Activated T-cell treated with anti-CD3 and anti-CD28 coated beads, Interleukin-2, amount 50 U/mL, for 48 hours (primary cell): Measurements from ENCODE around the gene IWS1.

Source experiments
- DNase-seq, 2 experiments: peaks; one replicate each; pipeline ENCODE4 v3.0.0-alpha.2; 2020

The IWS1 gene

DNA sequence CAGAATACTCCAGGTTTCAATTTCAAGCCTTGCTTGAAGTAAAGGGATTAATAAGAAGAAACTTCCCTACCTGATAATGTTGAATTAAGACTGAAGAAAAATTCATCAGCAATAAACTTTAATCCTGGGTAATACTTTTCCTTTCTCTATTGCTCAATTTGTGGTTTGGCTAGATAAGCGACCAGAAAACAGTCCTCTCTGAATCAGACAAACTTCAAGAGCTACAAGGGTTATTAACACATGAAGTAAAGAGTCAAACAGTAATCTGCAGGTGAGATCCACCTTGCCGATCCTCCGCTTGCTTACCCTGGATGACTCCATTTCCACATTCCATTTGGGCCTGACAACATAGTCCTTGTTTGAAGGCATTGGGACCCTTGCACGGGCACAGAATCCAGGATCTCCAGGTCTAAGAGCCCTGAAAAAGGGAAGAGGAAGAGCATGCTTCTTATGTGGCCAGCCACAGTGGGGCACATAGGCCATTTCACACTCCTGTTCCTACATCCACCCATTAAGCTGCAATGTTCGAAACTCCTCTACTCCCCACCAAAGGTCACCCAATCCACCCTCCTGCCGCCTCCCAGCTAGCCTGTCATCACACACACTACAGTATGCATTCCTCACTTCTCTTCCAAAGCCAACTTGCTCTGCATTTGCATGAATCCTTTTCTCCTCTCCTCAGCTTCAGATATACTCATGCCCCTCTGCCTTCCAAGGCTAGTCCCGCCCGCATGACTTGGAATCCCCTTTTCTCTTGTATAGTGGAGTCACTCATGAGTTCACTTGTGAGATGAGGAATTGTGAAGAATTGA is 39.8 kb downstream of the IWS1 start:
- DNase-seq, result no peak

DNA sequence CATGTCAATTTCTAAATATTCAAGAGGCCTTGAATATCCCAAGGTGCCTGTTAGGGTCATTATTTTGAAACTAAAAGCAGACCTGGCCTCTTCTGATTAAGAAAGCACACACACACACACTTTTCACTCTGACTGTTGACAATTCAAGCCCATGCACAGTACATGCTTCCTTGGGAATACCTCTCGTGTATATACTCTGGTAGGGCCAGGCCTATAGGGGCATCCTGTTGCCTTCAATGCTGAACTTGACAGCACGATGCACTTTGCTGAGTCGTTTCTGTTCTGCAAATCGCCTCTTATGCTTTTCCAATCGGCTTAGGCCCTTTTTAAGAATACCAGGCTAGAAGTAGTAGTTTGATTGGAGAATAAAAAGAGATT is 40.6 kb downstream of the IWS1 start:
- no peak for DNase-seq

DNA sequence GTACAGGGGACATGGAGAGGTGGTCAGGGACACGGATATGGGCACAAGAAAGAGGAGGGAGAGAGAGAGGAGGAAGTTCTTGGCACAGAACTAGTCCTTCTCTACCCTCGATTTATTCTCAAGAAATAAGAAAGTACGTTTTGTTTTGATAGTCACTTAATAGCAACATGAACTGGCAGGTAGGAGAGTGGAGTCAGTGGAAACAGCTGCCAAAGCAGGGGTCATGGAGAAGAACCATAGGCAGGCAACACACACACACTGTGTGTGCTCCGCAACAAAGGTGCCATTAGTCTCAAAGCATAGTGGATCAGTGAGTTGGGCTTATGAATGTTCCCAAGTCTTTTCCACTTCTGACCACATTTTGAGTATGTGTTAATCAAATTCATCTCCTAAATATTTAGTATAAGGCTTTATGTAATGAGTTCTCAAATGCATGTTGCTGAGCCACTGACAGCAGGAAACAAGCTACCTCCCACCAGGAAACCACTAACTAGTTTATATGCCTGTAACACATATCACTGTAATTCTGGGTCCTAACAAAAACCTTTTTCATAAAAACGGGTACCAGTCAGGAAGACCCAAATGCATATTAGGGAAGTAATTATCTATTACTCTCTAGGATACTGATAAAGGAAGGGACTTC is 41.1 kb downstream of the IWS1 start:
- DNase-seq, result no peak

DNA sequence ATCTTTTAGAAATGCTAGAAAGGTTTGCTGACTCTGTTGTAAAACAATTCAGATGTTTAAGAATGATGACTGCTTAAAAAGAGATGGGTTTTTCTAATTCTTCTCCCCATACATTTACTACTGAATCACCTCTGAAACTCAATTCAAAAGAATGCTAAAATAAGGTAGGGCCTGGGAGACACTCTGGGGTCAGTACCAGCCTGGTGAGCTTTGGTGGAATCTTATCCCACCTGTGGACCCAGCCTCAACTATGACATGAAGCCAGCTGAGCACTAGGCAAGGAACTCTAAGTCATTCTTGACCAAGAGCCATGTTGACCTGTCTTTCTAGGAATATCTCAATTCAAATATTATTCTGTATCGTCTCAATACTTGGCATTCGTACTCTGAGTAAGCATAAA is 44.3 kb downstream of the IWS1 start:
- DNase-seq, result no peak

DNA sequence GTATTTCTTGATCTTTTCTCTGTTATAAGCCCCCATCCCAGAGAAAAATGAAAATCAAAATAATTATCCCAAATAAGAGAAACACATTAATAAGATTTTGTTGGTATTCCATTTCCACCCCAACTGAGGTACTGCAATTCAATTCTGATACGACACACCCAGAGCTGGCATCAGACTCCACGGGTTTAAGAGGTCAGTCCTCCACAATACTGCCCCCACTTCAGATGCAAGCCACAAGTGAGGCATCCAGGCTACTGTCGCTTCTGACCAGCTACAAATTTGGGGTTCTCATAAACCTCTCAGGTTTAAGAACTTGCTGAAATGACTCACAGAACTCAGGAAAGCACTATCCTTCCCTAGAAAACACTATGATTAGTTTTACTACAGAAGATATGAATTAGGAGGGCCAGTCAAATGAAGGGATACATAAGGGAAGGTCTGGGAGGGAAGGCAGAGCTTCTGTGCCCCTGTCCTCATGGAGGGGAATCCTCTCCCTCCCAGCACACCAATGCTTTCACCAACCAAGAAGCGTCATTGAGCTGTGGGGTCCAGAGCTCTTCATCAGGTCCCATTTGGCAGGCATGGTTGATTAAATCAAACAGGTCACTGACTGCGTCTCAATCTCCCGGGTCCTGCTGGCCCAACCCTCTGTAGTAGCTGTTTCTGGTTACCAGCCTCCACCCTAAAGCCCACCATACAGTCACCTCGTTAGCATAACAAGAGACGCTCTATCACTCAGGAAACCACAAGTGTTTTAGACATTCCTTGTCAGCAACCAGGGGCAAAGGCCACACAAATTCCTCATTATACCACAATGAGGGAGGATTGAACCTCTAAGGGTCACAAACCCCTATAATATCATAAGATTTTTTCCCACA is 46.2 kb downstream of the IWS1 start:
- no peak for DNase-seq

DNA sequence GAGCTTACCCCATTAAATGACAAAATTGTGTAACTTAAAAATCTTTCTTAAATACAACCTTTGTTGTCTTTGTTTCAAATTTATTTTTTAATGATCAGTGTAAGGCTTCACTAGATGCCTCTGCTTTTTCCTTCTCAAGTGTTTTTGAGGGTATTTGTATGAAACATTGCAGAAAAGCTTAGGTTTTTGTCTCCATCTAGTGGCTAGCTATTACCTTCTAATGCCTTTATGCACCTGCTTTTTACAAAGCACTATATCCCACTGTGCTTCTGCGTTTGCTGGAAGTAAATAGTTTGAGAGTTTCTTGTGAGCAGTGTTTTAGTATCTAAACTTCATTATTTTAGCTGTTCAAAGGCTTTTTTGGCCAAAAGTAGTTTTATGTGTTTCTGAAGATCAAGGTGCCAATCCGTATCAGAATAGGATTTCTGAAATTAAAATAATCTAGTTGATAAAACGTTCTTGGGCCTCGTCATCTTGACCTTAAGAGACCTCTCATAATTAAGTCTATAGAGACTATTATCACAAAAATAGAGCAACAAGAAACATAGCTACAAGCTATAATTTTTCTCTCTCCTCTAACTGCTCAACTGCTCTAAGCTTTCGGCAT is 47.0 kb downstream of the IWS1 start:
- no peak for DNase-seq

DNA sequence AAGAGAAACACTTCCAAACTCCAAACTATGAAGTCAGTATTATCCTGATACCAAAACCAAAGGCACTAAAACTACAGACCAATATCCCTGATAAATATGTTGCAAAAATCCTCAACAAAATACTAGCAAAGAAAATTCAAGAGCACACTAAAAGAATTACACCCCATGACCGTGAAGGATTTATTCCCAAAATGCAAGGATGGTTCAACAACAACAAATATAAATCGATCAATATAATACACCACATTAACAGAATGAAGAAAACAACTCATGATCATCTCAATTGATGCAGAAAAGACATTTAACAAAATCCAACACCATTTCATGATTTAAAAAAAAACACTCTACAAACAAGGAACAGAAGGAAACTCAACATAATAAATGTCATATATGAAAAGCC is 50.5 kb downstream of the IWS1 start:
- DNase-seq, result no peak

DNA sequence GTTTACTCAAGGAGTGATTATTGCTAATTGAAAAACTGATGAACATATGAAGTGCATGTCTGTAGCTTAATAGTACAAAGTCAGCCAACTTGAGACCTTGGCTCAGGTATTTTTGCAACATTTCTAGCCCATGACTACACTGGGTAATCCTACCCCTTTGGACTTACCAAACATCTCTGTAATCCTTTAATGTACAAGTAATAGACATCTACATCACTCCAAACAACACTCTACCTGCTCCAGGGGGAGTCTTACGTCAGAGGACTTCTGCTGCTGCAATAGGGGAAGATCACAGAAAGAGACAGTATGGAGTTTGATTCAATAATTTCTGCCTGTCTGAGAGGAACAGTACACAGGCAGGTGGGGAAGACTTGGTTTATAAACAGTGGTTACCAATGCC is 54.0 kb downstream of the IWS1 start:
- no peak for DNase-seq

DNA sequence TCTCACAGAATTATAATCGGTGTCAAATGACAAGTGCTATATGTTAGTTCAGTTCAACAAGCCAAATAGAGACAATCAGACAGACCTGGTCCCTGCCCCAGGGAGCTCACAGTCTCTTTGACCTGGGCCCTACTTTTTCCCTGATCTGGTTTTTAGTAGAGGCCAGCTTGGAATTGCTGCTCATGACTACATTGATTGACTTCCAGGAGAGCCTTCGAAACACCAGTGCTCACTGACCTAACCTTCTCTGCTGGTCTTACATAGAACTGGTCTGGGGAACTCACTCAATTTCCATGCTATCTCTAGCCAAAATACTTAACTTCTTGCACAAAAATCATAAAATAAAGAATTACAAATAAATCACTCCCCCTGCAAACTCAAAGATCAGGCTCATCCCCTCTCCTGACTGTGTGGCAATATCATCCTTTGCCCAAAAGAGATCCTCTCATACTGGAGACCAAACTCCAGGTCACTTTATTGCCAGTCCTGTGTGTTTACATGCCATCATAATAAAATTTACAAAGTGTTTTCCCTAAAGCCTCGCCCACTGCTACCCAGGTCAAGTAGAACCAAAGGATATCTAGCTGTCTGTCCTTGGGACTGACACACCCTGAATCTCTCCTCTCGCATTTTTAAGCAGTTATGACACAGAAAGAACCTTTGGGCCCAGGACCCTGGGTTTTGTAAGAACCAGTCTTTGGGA is 54.9 kb downstream of the IWS1 start:
- DNase-seq, result no peak

DNA sequence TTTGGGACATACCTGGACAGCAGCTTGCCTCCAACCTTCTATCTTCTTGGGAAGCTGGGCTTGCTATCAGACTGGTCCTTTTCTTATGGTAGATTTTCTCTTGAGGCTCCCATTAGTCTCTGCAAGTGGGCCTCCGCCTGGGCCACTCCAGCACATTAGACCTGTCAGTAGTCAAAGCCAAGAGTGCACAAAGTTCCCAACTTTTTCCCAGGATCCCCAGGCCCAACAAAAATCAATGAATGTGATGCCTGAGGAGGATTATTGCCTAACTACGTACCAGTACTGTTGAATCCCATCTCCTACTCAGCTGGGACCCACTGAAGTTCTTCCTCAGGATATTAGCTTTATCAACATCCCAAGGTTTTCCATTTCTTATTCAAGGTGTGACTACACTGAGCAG is 56.3 kb downstream of the IWS1 start:
- no peak for DNase-seq

DNA sequence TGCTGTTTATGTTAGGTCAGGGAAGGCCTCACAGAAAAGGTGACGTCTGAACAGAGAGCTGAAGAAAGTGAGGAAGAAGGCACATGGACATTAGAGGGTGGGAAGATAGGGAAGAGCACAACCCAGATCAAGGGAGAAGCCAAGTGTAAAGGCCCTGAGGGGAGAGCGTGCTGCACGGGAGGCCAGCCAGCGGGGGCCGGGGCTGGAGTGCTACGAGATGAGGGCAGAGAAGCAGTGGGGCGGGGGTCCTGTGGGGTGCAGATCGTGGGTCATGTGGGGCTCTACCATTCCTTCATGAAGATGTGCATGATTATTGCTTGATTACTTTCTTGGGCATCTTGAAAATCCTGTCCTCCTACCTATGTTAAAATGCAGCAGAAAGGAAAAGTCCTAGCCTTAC is 57.2 kb downstream of the IWS1 start:
- no peak for DNase-seq

DNA sequence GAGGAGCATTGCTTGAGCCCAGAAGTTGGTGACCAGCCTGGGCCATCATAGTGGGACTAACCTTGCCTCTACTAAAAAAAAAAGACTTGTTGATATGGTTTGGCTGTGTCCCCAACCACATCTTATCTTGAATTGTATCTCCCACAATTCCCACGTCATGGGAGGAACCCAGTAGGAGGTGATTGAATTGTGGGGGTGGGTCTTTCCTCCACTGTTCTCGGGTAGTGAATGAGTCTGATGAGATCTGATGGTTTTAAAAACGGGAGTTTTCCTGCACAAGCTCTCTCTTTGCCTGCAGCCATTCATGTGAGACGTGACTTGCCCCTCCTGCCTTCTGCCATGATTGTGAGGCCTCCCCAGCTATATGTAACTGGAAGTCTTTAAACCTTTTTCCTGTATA is 61.0 kb downstream of the IWS1 start:
- no peak for DNase-seq

DNA sequence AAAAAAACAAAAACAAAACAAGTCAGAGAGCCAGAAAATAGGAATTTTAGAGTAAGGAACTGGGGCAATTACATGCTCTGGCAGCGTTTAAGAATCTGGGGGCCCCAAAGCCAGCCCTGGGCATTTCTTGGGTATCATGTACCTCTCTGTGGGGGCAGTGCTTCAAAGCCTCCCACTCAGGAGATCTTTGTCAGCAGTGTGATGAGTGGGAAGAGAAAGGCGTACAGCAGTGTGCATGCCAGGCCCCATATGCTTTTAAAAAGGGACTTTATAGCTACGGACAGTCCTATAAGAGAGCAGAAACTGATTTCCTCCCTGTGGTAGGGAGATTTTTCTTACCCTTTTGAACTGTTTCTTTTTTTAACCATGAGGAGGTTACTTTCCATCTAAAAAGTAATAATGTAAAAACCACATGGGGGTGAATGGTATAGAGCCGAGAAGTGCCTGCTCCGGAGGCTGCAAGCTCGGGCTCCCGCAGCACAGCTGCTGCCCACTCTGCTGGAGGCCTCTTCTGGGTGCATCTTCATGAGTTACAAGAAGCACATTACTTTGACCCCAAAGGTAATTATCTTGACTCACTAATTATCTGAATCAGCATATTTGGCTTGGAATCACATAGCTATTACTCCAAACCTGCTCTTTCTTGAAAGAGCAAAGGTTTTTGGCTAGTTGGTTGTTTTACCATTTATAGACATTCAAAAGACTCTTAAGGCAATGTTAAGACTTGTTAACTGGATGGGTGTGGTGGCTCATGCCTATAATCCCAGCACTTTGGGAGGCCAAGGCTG is 61.6 kb downstream of the IWS1 start:
- DNase-seq, result no peak

DNA sequence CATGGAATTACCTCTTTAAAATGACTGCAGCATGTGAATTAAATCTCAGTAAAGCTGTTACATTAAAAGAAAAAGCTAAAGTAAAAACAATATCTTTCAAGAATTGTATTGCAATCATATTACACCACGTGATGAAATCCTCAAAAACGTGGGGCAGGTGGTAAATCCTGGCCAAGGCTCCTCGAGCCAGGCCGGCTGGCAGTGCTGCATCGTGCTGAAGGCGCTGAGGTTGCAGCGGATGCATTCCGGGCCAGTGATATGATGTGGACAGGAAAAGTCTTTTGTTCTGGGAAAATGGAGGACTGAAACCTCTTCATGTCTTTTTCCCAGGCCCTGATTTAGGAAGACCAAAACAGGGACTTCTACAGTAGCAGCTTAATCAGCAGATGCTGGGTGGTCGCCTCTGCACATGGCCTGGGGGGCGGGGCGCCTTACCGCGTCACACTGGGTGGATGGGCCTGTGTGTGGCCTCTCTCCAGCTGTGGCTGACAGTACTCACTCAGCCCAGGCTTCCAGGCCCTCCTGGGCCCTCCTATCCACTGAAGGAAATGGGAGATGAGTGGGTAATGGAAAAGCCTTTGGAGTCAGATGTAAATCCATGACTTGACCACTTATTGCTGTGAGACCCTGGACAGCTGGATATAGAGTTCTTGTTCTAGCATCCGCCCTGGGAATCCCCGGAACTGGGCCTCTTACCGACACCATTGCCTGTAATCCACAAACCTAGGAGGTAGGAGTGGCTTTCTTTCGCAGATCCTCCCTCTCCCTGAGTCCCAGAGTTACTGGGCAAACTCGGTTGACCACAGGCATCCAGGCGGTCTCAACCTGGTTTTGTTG is 62.9 kb downstream of the IWS1 start:
- no peak for DNase-seq

DNA sequence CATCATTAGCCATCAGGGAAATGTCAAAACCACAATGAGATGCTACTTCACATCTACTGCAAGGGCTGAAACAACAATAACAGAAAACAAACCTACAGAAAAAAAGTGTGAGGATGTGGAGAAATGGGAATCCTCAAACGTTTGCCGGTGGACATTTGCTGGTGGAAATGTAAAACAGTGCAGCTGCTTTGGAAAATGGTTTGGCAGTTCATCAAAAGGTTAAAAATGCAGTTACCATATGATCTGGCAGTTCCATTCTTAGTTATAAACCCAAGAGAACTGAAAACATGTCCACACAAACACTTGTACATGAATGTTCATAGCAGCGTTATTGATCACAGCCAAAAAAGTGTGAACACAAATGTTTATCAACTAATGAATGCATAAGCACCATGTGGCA is 63.8 kb downstream of the IWS1 start:
- DNase-seq, result no peak

DNA sequence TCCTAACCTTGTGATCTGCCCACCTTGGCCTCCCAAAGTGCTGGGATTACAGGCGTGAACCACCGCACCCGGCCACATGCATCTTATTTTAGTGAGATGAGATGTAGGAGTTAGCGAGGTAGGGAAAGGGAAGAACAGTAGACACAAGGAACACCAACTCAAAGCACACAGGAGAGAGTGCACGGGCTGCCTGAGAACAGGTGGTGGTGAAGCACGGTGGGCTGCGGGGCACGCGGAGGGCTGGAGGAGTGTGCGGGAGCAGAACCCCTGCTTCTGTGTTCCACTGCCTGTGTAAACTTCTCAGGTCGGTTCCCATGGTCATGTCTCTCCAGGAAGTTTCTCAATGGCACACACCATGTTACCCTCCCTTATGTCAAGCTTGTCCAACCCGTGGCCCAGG is 69.3 kb downstream of the IWS1 start:
- DNase-seq, result no peak

DNA sequence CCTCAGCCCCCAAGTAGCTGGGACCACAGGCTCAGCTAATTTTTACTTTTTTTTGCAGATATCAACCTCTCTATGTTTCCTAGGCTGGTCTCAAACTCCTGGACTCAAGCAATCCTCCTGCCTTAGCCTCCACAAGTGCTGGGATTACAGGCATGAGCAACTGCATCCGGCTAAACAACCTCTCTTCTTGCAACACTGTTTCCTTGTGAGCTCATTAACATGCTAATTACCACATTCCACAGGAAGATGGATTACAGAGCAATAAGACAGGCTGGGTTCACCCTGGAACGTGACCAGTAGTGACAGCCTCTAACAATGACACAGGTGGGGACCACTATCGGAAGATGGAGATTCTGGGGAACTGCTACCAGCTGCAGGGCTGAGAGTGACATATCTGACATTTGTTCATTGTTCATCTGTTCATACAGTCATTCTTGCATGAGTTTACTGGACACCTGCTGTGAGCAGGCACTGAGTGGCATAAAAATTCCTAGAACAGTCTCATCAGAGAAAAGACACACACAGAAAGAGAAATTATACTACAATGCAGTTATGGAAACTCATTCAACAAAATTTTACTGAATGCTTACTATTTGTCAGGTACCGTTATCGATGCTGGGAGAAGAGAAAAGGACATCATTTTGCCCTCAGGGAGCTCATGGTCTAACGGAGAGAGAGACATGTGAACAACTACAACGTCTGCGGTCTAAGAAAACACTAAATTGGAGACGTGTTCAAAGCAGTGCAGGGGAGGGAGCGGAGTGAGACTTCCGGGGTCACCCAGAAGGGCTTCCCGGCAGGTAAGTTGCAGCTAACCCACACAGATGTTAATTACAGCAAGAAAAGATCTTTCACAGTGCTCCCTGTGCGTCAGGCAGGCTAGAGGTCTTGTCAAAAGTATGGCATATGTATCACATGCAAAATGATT is 70.5 kb downstream of the IWS1 start:
- no peak for DNase-seq

DNA sequence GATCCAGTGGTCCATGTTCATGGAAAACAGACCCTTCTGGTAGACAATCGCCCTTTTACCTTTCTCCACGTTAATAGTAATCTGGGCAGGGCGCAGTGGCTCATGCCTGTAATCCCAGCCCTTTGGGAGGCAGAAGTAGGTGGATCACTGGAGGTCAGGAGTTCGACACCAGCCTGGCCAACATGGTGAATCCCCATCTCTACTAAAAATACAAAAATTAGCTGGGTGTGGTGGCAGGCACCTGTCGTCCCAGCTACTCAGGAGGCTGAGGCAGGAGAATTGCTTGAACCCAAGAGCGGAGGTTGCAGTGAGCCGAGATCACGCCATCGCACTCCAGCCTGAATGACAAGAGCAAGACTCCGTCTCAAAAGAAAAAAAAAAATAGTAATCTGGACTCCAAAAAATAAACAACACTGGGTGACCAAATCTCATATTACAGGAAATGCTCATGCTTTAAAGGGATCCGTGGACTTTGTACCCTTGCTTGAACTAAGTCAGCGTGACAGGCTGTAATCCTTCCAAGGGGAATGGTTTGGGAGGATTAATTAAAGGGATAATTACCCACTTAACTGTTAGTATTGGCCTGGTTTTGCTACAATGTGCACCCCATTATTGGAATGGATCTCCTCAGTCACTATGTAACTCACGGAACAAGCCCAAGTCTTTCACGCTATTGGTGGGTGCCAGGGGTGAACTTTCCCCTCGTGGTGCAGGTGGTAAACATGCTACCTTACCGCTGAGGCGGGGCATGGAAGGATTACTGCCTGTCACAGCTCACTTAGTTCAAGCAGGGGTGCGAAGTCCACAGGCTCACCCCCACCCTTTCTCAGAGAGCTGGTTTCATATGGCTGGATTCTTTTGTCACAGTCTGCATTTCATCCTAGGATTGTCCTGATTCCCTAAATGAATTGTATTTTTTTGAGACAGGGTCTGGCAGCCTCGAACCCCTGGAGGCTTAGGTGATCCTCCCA is 71.4 kb downstream of the IWS1 start:
- no peak for DNase-seq
